K562 (cell line): ENCODE measurements around the gene FCGR3A. TPM values are rescaled to one million over a fixed set of nuclear protein-coding genes. Genes with fewer than 3 reads are reported as not detected.

ENCODE experiments used
- polyA plus RNA-seq, 8 experiments: library from polyadenylated mRNA; depleted of rRNA in 4 of 8; stranded (reverse) in 5 of 8; unstranded in 3 of 8; fragments of >200 nt; fragmentation: Nextera tagmentation in 2 of 8; fragmentation: Illumina TruSeq in 1 of 8; extraction: Ambion mirVana in 2 of 8; extraction: Trizol in 1 of 8; gene quantifications; 2 replicates each; pipeline versions ENCODE4 v1.2.1 to v1.2.3, GENCODE V29; 2011 to 2014; ENCODE audit warnings: inconsistent platforms in 1 of 8, missing spikeins in 1 of 8
- total RNA-seq, 7 experiments: library from RNA; depleted of rRNA in 6 of 7; stranded (reverse); fragments of >200 nt in 6 of 7; fragmentation: Illumina TruSeq in 2 of 7; extraction: Trizol in 2 of 7; gene quantifications; 2 replicates each; pipeline versions ENCODE4 v1.2.1 to v1.2.3, GENCODE V29; 2011 to 2021; ENCODE audit warnings: low replicate concordance in 1 of 7

The FCGR3A gene
- total and polyA plus RNA-seq, 9 of the 15 experiments (the other 6 are each of a cell fraction or from before 2014, with no cell fraction given) = 0.04 to 0.29 (median 0.14) TPM; not detected in 3

Other genes starting within 250 kb of the FCGR3A start
Only the 7 nearest of the 11 such genes appear.
- gene CFAP126, start 181.9 kb downstream of the FCGR3A start, total RNA-seq (2014; rRNA removed) = not detected in 2 replicates
- gene CFAP126, start 181.9 kb downstream of the FCGR3A start, total RNA-seq (2014; rRNA removed; fragmentation: Illumina TruSeq; extraction: Trizol) = not detected in 2 replicates
- not detected in 2 replicates for gene CFAP126, start 181.9 kb downstream of the FCGR3A start, total RNA-seq (2015; rRNA removed; fragmentation: Illumina TruSeq; extraction: Trizol)
- not detected in 2 replicates for gene CFAP126, start 181.9 kb downstream of the FCGR3A start, total RNA-seq (2021)
- gene CFAP126, start 181.9 kb downstream of the FCGR3A start, polyA plus RNA-seq (2011; rRNA removed) = not detected in 2 replicates
- not detected in 2 replicates for gene CFAP126, start 181.9 kb downstream of the FCGR3A start, polyA plus RNA-seq (2014; fragmentation: Illumina TruSeq; extraction: Trizol)
- not detected for gene CFAP126, start 181.9 kb downstream of the FCGR3A start, polyA plus RNA-seq (2014; fragmentation: Nextera tagmentation; extraction: Ambion mirVana)
- not detected in 2 replicates for gene CFAP126, start 181.9 kb downstream of the FCGR3A start, polyA plus RNA-seq (2014; rRNA removed)
- 101 and 112 TPM in 2 replicates for gene FCGR2A, start 44.4 kb downstream of the FCGR3A start, total RNA-seq (2014; rRNA removed)
- gene FCGR2A, start 44.4 kb downstream of the FCGR3A start, total RNA-seq (2014; rRNA removed; fragmentation: Illumina TruSeq; extraction: Trizol) = 113 and 127 TPM in 2 replicates
- gene FCGR2A, start 44.4 kb downstream of the FCGR3A start, total RNA-seq (2015; rRNA removed; fragmentation: Illumina TruSeq; extraction: Trizol) = 117 and 130 TPM in 2 replicates
- gene FCGR2A, start 44.4 kb downstream of the FCGR3A start, total RNA-seq (2021) = 84.4 and 97.8 TPM in 2 replicates
- 373 and 504 TPM in 2 replicates for gene FCGR2A, start 44.4 kb downstream of the FCGR3A start, polyA plus RNA-seq (2011; rRNA removed)
- 147 and 151 TPM in 2 replicates for gene FCGR2A, start 44.4 kb downstream of the FCGR3A start, polyA plus RNA-seq (2014; fragmentation: Illumina TruSeq; extraction: Trizol)
- 100 to 1,000 TPM in 1 of 2 experiments, 10 to 100 TPM in 1; 80.0 to 112 TPM for gene FCGR2A, start 44.4 kb downstream of the FCGR3A start, polyA plus RNA-seq (2014; fragmentation: Nextera tagmentation; extraction: Ambion mirVana)
- gene FCGR2A, start 44.4 kb downstream of the FCGR3A start, polyA plus RNA-seq (2014; rRNA removed) = 124 and 132 TPM in 2 replicates
- gene HSPA6, start 25.3 kb downstream of the FCGR3A start, total RNA-seq (2014; rRNA removed) = 3.0 and 3.3 TPM in 2 replicates
- 1.1 and 1.6 TPM in 2 replicates for gene HSPA6, start 25.3 kb downstream of the FCGR3A start, total RNA-seq (2014; rRNA removed; fragmentation: Illumina TruSeq; extraction: Trizol)
- gene HSPA6, start 25.3 kb downstream of the FCGR3A start, total RNA-seq (2015; rRNA removed; fragmentation: Illumina TruSeq; extraction: Trizol) = 2.3 and 2.4 TPM in 2 replicates
- gene HSPA6, start 25.3 kb downstream of the FCGR3A start, total RNA-seq (2021) = 3.0 and 3.9 TPM in 2 replicates
- gene HSPA6, start 25.3 kb downstream of the FCGR3A start, polyA plus RNA-seq (2011; rRNA removed) = 10.0 and 14.3 TPM in 2 replicates
- gene HSPA6, start 25.3 kb downstream of the FCGR3A start, polyA plus RNA-seq (2014; fragmentation: Illumina TruSeq; extraction: Trizol) = 2.3 and 2.7 TPM in 2 replicates
- gene HSPA6, start 25.3 kb downstream of the FCGR3A start, polyA plus RNA-seq (2014; fragmentation: Nextera tagmentation; extraction: Ambion mirVana) = under 1 TPM; 0.15 to 0.21 TPM
- 4.6 and 4.7 TPM in 2 replicates for gene HSPA6, start 25.3 kb downstream of the FCGR3A start, polyA plus RNA-seq (2014; rRNA removed)
- 0.08 and 0.18 TPM in 2 replicates for gene FCGR3B, start 81.4 kb upstream of the FCGR3A start, total RNA-seq (2014; rRNA removed)
- gene FCGR3B, start 81.4 kb upstream of the FCGR3A start, total RNA-seq (2014; rRNA removed; fragmentation: Illumina TruSeq; extraction: Trizol) = 0.40 and 0.54 TPM in 2 replicates
- gene FCGR3B, start 81.4 kb upstream of the FCGR3A start, total RNA-seq (2015; rRNA removed; fragmentation: Illumina TruSeq; extraction: Trizol) = 0.19 and 0.36 TPM in 2 replicates
- 0.11 and 0.49 TPM in 2 replicates for gene FCGR3B, start 81.4 kb upstream of the FCGR3A start, total RNA-seq (2021)
- gene FCGR3B, start 81.4 kb upstream of the FCGR3A start, polyA plus RNA-seq (2011; rRNA removed) = 0.87 and 1.1 TPM in 2 replicates
- 0.27 and 0.35 TPM in 2 replicates for gene FCGR3B, start 81.4 kb upstream of the FCGR3A start, polyA plus RNA-seq (2014; fragmentation: Illumina TruSeq; extraction: Trizol)
- under 1 TPM; 0.41 TPM for gene FCGR3B, start 81.4 kb upstream of the FCGR3A start, polyA plus RNA-seq (2014; fragmentation: Nextera tagmentation; extraction: Ambion mirVana)
- gene FCGR3B, start 81.4 kb upstream of the FCGR3A start, polyA plus RNA-seq (2014; rRNA removed) = 0.27 and 0.36 TPM in 2 replicates
- 1.6 and 3.1 TPM in 2 replicates for gene FCGR2B, start 113.3 kb upstream of the FCGR3A start, total RNA-seq (2014; rRNA removed)
- 3.1 and 3.3 TPM in 2 replicates for gene FCGR2B, start 113.3 kb upstream of the FCGR3A start, total RNA-seq (2014; rRNA removed; fragmentation: Illumina TruSeq; extraction: Trizol)
- 1.7 and 2.0 TPM in 2 replicates for gene FCGR2B, start 113.3 kb upstream of the FCGR3A start, total RNA-seq (2015; rRNA removed; fragmentation: Illumina TruSeq; extraction: Trizol)
- gene FCGR2B, start 113.3 kb upstream of the FCGR3A start, total RNA-seq (2021) = 2.4 and 3.1 TPM in 2 replicates
- gene FCGR2B, start 113.3 kb upstream of the FCGR3A start, polyA plus RNA-seq (2011; rRNA removed) = 4.0 and 14.5 TPM in 2 replicates
- gene FCGR2B, start 113.3 kb upstream of the FCGR3A start, polyA plus RNA-seq (2014; fragmentation: Illumina TruSeq; extraction: Trizol) = 3.9 and 4.1 TPM in 2 replicates
- gene FCGR2B, start 113.3 kb upstream of the FCGR3A start, polyA plus RNA-seq (2014; fragmentation: Nextera tagmentation; extraction: Ambion mirVana) = 1 to 10 TPM; 6.4 to 8.9 TPM
- gene FCGR2B, start 113.3 kb upstream of the FCGR3A start, polyA plus RNA-seq (2014; rRNA removed) = 3.3 and 4.1 TPM in 2 replicates
- gene FCRLA, start 157.4 kb upstream of the FCGR3A start, total RNA-seq (2014; rRNA removed) = 0.09 and 1.0 TPM in 2 replicates
- 0.29 and 0.41 TPM in 2 replicates for gene FCRLA, start 157.4 kb upstream of the FCGR3A start, total RNA-seq (2014; rRNA removed; fragmentation: Illumina TruSeq; extraction: Trizol)
- gene FCRLA, start 157.4 kb upstream of the FCGR3A start, total RNA-seq (2015; rRNA removed; fragmentation: Illumina TruSeq; extraction: Trizol) = 0.36 and 0.45 TPM in 2 replicates
- 0.35 and 0.40 TPM in 2 replicates for gene FCRLA, start 157.4 kb upstream of the FCGR3A start, total RNA-seq (2021)
- gene FCRLA, start 157.4 kb upstream of the FCGR3A start, polyA plus RNA-seq (2011; rRNA removed) = 0.45 and 0.53 TPM in 2 replicates
- gene FCRLA, start 157.4 kb upstream of the FCGR3A start, polyA plus RNA-seq (2014; fragmentation: Illumina TruSeq; extraction: Trizol) = 0.55 and 0.68 TPM in 2 replicates
- under 1 TPM; 0.44 to 0.84 TPM for gene FCRLA, start 157.4 kb upstream of the FCGR3A start, polyA plus RNA-seq (2014; fragmentation: Nextera tagmentation; extraction: Ambion mirVana)
- 0.49 and 0.93 TPM in 2 replicates for gene FCRLA, start 157.4 kb upstream of the FCGR3A start, polyA plus RNA-seq (2014; rRNA removed)
- 2.8 and 5.1 TPM in 2 replicates for gene FCRLB, start 171.7 kb upstream of the FCGR3A start, total RNA-seq (2014; rRNA removed)
- gene FCRLB, start 171.7 kb upstream of the FCGR3A start, total RNA-seq (2014; rRNA removed; fragmentation: Illumina TruSeq; extraction: Trizol) = 1.2 and 1.4 TPM in 2 replicates
- gene FCRLB, start 171.7 kb upstream of the FCGR3A start, total RNA-seq (2015; rRNA removed; fragmentation: Illumina TruSeq; extraction: Trizol) = 2.3 and 2.5 TPM in 2 replicates
- 2.4 and 3.1 TPM in 2 replicates for gene FCRLB, start 171.7 kb upstream of the FCGR3A start, total RNA-seq (2021)
- 1.2 and 1.3 TPM in 2 replicates for gene FCRLB, start 171.7 kb upstream of the FCGR3A start, polyA plus RNA-seq (2011; rRNA removed)
- gene FCRLB, start 171.7 kb upstream of the FCGR3A start, polyA plus RNA-seq (2014; fragmentation: Illumina TruSeq; extraction: Trizol) = 1.1 and 1.6 TPM in 2 replicates
- under 1 TPM; 0.20 to 0.25 TPM for gene FCRLB, start 171.7 kb upstream of the FCGR3A start, polyA plus RNA-seq (2014; fragmentation: Nextera tagmentation; extraction: Ambion mirVana)
- 2.1 and 4.6 TPM in 2 replicates for gene FCRLB, start 171.7 kb upstream of the FCGR3A start, polyA plus RNA-seq (2014; rRNA removed)